GM21360 (cell line): Measurements from ENCODE around the gene FAM90A26.
A peak's percentile ranks its signal among the peaks of the same experiment; 100 is the strongest.
"Not testable (repeated sequence)": the region's sequence is repeated elsewhere in the genome, so short reads cannot be mapped to it uniquely, and the experiment has no call there.

Experiments used
- ATAC-seq: cut with Tn5 transposase; IDR thresholded peaks from one replicate; pipeline ENCODE4 v1.9.1; 2021; ENCODE audit warnings: mild to moderate bottlenecking, moderate library complexity; ENCODE audit not compliant: unreplicated experiment

FAM90A26 gene, protein sequence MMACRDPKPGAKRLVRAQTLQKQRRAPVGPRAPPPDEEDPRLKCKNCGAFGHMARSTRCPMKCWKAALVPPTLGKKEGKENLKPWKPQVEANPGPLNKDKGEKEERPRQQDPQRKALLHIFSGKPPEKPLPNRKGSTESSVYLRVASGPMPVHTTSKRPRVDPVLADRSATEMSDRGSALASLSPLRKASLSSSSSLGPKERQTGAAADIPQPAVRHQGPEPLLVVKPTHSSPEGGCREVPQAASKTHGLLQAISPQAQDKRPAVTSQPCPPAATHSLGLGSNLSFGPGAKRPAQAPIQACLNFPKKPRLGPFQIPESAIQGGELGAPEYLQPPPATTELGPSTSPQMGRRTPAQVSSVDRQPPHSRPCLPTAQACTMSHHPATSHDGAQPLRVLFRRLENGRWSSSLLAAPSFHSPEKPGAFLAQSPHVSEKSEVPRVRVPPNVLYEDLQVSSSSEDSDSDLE

DNA sequence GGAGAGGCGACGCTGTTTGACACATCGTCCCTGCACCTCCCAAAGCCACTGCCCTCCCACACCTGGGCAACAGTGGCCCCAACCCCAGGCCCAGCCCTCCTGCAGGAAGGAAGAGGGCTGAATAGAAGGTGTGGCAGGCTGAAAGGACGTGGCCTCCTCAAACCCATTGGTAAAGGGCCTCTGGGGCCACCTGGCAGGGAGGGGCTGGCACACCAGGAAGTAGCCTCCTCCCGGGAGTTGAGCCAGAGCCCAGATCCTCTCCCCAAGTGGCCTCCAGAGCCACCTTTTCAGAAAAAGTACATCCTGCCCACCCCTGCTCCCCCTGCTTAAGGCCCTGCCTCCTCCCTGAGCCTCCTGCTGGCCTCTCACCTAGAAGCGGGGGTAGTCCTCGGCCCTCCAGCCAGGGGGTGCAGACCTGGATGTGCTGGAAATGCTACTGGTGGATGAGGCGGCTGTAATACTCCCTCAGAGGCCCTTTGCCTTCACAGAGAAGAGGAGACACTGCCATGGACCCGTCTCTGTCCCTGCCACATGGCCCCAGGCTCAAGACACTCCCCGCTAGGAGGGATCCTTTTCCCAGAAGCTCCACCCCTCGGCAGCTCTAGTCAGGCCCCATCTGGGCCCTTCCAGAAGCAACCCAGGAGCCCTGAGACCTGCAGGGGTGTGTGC is at the start of gene FAM90A26:
Gene FAM90A26 (plus strand): TSS at position 619 of the 669 bp plus-strand sequence. CDS start 2,764 bp downstream, outside the sequence.
- not testable (repeated sequence) for ATAC-seq

- ATAC-seq, result not testable (repeated sequence)
These were observed 47.5 kb upstream of the FAM90A26 start for GRCh38 chr4:9122711-9123110.

GRCh38 chr4:9123572-9124007 is 46.6 kb upstream of the FAM90A26 start:
- not testable (repeated sequence) for ATAC-seq

DNA sequence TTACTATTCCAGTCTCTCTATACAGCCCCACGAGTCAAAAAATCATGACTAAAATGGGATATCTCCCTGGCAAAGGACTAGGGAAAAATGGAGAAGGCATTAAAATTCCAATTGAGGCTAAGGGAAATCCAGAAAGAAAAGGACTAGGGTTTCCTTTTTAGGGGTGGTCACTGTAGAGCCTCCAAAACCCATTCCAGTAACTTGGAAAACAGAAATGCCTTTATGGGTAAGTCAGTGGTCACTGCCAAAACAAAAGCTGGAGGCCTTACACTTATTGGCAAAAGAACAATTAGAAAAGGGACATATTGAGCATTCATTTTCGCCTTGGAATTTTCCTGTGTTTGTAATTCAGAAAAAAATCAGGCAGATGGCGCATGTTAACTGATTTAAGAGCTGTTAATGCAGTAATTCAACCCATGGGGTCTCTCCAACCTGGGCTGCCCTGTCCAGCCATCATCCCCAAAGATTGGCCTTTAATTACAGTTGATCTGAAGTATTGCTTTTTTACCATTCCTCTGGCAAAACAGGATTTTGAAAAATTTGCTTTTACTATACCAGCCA is 44.5 kb upstream of the FAM90A26 start:
- ATAC-seq, result not testable (repeated sequence)

DNA sequence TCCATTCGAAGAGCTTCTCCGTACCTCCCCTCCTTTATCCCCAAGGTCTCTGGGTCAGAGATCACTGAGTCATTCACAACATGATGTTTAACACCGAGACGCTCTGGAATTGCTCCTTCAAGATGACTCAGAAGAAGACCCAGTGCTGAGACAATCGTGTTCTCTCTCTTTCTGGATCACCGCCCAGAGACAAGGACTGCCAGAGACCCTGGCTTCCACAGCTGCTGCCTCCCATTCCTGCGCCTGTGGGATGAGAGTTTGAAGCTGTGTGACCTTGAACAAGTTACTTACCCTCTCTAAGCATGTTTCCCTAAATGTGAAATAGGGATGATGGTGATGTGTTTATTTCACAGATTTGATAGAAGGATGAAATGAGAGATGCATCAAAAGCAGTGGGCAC is 38.8 kb upstream of the FAM90A26 start:
- not testable (repeated sequence) for ATAC-seq

DNA sequence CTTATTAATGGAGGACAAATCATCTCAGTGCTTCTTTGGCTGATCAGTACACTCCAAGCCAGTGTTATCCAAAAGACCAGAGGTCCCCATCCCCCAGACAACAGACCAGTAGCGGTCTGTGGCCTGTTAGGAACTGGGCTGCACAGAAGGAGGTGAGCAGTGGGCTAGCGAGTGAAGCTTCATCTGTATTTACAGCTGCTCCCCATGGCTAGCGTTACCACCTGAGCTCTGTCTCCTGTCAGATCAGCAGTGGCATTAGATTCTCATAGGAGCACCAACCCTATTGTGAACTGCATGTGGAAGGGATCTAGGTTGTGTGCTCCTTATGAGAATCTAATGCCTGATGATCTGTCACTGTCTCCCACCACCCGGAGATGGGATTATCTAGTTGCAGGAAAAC is 37.4 kb upstream of the FAM90A26 start:
- not testable (repeated sequence) for ATAC-seq

DNA sequence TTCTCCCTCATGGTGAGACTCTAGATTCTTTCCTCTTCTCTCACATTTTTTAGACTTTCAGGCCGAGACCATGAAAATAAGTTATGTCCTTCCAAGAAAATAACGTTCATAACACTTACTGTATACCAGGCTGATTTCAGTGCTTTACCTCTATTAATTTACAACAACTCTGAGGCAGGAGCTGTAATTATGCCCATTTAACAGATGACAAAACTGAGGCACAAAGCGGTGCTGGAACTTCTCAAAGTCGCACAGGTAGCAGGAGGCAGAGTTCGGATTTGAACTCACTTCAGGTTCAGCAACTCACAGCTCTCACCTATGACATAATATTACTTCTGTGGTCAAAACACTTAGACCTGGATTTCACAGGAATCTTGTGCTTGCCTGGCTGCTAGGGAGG is 36.2 kb upstream of the FAM90A26 start:
- not testable (repeated sequence) for ATAC-seq

GRCh38 chr4:9134556-9134955 is 35.7 kb upstream of the FAM90A26 start:
- ATAC-seq, result not testable (repeated sequence)

DNA sequence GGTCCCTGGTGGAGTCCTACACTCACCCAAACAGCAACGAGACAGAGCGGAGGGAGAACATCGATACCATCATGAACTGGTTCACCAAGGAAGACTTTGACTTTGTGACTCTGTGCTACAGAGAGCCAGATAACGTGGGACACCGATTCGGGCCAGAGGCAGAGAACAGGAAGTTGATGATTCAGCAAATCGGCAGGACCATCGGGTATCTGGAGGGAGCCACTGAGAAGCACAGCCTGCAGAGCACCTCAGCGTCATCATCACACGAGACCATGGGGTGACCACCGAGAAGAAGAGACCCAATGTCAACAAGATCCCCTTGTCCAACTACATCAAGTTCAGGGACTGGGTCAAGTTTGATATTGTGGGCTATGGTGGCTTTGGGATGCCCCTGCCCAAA is 29.2 kb upstream of the FAM90A26 start:
- ATAC-seq, result not testable (repeated sequence)

DNA sequence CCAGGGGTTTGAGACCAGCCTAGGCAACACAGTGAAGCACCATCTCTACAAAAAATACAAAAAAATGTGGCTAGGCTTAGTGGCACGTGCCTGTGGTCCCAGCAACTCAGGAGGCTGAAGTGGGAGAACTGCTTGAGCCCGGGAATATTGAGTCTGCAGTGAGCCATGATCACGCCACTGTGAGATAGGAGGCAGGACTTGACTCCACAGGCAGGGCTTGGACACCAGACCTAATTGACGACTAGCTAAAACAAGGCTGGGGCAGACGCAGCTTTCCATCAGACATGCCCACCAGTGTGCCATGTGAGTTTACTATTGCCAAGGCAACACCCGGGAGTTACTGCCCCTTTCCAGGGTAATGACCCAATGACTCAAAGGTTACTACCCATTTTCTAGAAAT is 27.4 kb upstream of the FAM90A26 start:
- ATAC-seq, result not testable (repeated sequence)

- no peak for ATAC-seq
These were observed 26.7 kb upstream of the FAM90A26 start for GRCh38 chr4:9143421-9144080.

DNA sequence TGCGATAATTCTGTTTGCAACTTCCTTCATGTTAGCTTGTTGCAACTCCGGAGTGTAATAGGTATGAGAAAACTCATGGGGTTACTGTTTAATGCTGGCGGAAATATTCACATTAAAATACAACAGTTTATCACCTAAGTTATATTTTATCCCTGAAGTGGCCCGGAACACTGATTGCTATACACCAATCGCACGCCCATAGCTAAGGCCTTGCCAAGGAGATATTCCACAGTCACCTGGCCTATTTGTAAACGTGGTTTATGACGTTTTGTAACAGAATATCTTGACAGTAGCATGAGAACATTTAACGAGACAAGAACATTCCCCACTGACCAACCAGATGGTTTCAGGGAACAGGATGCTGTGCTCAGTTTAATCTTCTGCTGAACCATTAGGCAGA is 23.2 kb upstream of the FAM90A26 start:
- no peak for ATAC-seq

- not testable (repeated sequence) for ATAC-seq
These were observed 22.8 kb upstream of the FAM90A26 start for GRCh38 chr4:9147368-9147767.

DNA sequence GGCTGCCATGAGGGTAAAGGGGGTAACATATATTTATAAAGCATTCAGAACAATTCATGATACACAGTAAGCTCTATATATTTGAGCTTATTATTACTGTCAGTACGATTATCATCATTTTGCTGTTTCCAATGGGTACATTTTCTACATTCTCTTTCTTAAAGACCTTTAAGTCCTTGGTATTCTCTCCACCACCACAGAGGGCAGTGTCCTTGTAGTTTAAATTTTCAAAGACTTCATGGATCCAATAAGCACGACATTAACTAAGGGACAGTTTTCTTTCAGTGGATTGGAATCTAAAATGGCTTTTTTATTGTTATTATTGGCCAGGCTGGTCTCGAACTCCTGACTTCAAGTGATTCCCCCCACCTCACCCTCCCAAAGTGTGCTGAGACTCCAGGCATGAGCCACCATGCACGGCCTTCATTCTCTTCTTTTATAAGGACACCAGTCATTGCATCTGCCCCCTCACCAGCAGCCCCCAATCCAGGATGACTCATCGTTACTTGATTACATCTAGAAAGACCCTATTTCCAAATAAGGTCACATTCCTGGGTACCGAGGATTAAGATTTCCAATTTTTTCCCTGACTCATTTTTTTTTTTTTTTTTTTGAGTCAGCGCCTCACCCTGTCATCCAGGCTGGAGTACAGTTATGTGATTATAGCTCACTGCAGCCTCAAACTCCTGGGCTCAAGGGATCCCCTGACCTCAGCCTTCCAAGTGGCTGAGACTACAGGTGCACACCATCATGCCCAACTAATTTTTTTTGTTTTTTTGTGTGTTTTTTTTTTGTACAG is 21.4 kb upstream of the FAM90A26 start:
- not testable (repeated sequence) for ATAC-seq

DNA sequence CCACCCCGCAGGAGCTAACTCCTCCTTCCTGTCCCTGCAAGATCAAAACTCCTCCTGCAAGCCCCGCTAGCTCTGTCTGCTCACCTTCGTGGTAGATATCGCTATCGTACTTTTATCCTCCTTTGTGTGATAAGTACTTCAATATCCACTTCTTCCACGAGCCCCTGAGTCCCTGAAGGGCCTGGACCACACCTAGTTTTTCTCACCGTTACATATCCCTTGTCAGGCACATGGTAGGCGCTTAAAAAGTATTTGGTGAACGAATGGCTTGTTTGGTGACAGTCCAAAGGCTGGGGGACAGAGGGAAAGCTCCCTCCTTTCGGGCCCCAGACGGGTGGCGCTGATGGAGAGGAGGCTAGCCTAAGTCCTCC is 18.4 kb upstream of the FAM90A26 start:
- not testable (repeated sequence) for ATAC-seq

- peak; percentile 74 for ATAC-seq
These were observed 17.8 kb upstream of the FAM90A26 start for GRCh38 chr4:9152180-9153007.

DNA sequence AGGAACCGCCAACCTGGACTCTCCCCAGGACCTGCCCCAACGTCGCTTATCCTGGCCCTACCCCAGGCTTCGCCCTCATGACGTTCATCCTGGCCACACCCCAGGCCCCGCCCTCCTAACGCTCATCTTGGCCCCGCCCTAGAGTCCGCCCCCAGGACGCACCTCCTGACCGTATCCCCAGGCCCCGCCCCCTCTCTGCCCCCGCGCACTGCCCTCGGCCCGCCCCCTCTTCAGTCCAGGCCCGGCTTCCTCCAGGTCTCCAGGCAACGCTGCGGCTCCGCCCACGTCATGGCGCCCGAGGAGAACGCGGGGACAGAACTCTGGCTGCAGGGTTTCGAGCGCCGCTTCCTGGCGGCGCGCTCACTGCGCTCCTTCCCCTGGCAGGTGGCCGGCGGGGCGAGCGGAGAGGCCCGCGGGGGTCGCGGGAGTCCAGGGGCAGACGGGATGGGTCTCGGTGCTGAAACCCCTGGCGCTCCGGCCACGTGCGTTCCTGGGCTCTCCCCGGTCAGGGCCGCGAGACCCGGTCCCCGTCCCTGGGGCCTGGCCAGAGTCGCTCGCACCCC is 17.1 kb upstream of the FAM90A26 start:
- ATAC-seq, result peak; percentile 100

GRCh38 chr4:9153571-9154157 is 16.5 kb upstream of the FAM90A26 start:
- not testable (repeated sequence) for ATAC-seq
